Hepatocyte (in vitro differentiated cells): ENCODE data around the gene TMEM143. TPM values are rescaled to one million over a fixed set of nuclear protein-coding genes. Genes with fewer than 3 reads are reported as not detected.
A peak's percentile ranks its signal among the peaks of the same experiment; 100 is the strongest.
"Not testable (repeated sequence)": the region's sequence is repeated elsewhere in the genome, so short reads cannot be mapped to it uniquely, and the experiment has no call there.

Experiments
- DNase-seq: peaks from one replicate; pipeline ENCODE4 v3.0.0-alpha.2; 2016; ENCODE audit warnings: low spot score
- H2AFZ ChIP-seq: fragments of 200-600 bp; sonication (generic); 2 replicates; pipeline ENCODE4 v1.6.0; 2016; ENCODE audit warnings: antibody characterized with exemption, mild to moderate bottlenecking
- H3K27ac ChIP-seq: fragments of 200-600 bp; sonication (generic); 2 replicates; pipeline ENCODE4 v1.5.1; 2016; ENCODE audit warnings: mild to moderate bottlenecking
- H3K27me3 ChIP-seq: fragments of 200-600 bp; sonication (generic); 2 replicates; pipeline ENCODE4 v1.6.1; 2016
- H3K36me3 ChIP-seq: fragments of 200-600 bp; sonication (generic); replicated peaks from 2 replicates; pipeline ENCODE4 v1.5.1; 2016; ENCODE audit warnings: low read depth; ENCODE audit not compliant: insufficient read depth
- H3K4me1 ChIP-seq: fragments of 200-600 bp; sonication (generic); 2 replicates; pipeline ENCODE4 v1.5.1; 2016; ENCODE audit warnings: mild to moderate bottlenecking, moderate library complexity; ENCODE audit not compliant: insufficient read depth
- H3K4me2 ChIP-seq: fragments of 200-600 bp; sonication (generic); 2 replicates; pipeline ENCODE4 v1.6.0; 2016
- H3K4me3 ChIP-seq: fragments of 200-600 bp; sonication (generic); 2 replicates; pipeline ENCODE4 v1.5.1; 2016; ENCODE audit warnings: mild to moderate bottlenecking
- H3K79me2 ChIP-seq: fragments of 200-600 bp; sonication (generic); 2 replicates; pipeline ENCODE4 v1.6.0; 2017; ENCODE audit warnings: mild to moderate bottlenecking
- H3K9me2 ChIP-seq: fragments of 200-600 bp; sonication (generic); replicated peaks from 2 replicates; pipeline ENCODE4 v1.6.0; 2017; ENCODE audit warnings: mild to moderate bottlenecking; ENCODE audit not compliant: insufficient read depth
- H3K9me3 ChIP-seq: fragments of 200-600 bp; sonication (generic); 2 replicates; pipeline ENCODE4 v1.5.1; 2016; ENCODE audit warnings: low read depth, mild to moderate bottlenecking
- H4K20me1 ChIP-seq: fragments of 200-600 bp; sonication (generic); 2 replicates; pipeline ENCODE4 v1.6.0; 2016; ENCODE audit warnings: mild to moderate bottlenecking; ENCODE audit not compliant: insufficient read depth, poor library complexity, severe bottlenecking
- EZH2 ChIP-seq: fragments of 200-600 bp; sonication (generic); IDR thresholded peaks from 2 replicates; pipeline ENCODE4 v1.6.1; 2016; ENCODE audit warnings: antibody characterized with exemption, mild to moderate bottlenecking, borderline replicate concordance
- EZH2phosphoT487 ChIP-seq: fragments of 200-600 bp; sonication (generic); IDR thresholded peaks from one replicate; pipeline ENCODE4 v1.6.1; 2018; ENCODE audit warnings: antibody characterized with exemption, mild to moderate bottlenecking, low read depth, moderate library complexity; ENCODE audit not compliant: unreplicated experiment, severe bottlenecking
- WGBS: methylation state at CpG from one replicate; pipeline ENCODE4 v1.1.6; 2016; ENCODE audit warnings: low lambda C conversion rate; ENCODE audit errors: missing lambda C conversion rate; 5-methylcytosine and 5-hydroxymethylcytosine counted together
- polyA plus RNA-seq: library from polyadenylated mRNA; unstranded; fragments of >200 nt; fragmentation: Nextera tagmentation; extraction: Ambion mirVana; gene quantifications from 2 replicates; pipeline ENCODE4 v1.2.1, GENCODE V29; 2016
- total RNA-seq: library from RNA; depleted of rRNA; stranded (reverse); fragments of >200 nt; gene quantifications from 2 replicates; pipeline ENCODE4 v1.2.3, GENCODE V29; 2014
- TF ChIP-seq, protein P1 (sequence below): fragments of 200-600 bp; sonication (generic); IDR thresholded peaks from 2 replicates; pipeline ENCODE4 v1.5.1; 2016; ENCODE audit warnings: antibody characterized with exemption, mild to moderate bottlenecking; ENCODE audit not compliant: poor library complexity

Gene TMEM143
- total and polyA plus RNA-seq, 2 experiments from 2014 or later: 5.9 to 11.2 TPM

GRCh38 chr19:48378194-48378570 lies 14.4 kb upstream of the TMEM143 start:
- no peaks in the 10 kb centered on the region for H3K9me3 ChIP-seq
- H4K20me1 ChIP-seq: no peaks in the 10 kb centered on the region
- H3K4me2 ChIP-seq: no peak overlapping the region
- no peaks in the 10 kb centered on the region for H3K79me2 ChIP-seq
- 93% methylated on average over 10 of the region's 10 CpGs for WGBS
- no peak overlapping the region for H3K27ac ChIP-seq
- H3K9me2 ChIP-seq: no peaks in the 10 kb centered on the region
- H3K36me3 ChIP-seq: no peaks in the 10 kb centered on the region
- no peaks in the 10 kb centered on the region for H3K27me3 ChIP-seq
- H3K4me1 ChIP-seq: no peaks in the 10 kb centered on the region
- TF ChIP-seq EZH2phosphoT487 (no peak), EZH2 (no peak)
- TF ChIP-seq, protein P1, sequence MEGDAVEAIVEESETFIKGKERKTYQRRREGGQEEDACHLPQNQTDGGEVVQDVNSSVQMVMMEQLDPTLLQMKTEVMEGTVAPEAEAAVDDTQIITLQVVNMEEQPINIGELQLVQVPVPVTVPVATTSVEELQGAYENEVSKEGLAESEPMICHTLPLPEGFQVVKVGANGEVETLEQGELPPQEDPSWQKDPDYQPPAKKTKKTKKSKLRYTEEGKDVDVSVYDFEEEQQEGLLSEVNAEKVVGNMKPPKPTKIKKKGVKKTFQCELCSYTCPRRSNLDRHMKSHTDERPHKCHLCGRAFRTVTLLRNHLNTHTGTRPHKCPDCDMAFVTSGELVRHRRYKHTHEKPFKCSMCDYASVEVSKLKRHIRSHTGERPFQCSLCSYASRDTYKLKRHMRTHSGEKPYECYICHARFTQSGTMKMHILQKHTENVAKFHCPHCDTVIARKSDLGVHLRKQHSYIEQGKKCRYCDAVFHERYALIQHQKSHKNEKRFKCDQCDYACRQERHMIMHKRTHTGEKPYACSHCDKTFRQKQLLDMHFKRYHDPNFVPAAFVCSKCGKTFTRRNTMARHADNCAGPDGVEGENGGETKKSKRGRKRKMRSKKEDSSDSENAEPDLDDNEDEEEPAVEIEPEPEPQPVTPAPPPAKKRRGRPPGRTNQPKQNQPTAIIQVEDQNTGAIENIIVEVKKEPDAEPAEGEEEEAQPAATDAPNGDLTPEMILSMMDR: no peak
- no peak overlapping the region for H2AFZ ChIP-seq
- no peak for DNase-seq
- H3K4me3 ChIP-seq: no peak overlapping the region

GRCh38 chr19:48373567-48373966 lies 9.8 kb upstream of the TMEM143 start:
- H3K27ac ChIP-seq: no peak overlapping the region
- H3K79me2 ChIP-seq: no peaks in the 10 kb centered on the region

GRCh38 chr19:48372904-48373303 lies 9.2 kb upstream of the TMEM143 start:
- no peak for DNase-seq
- no peaks in the 10 kb centered on the region for H3K27me3 ChIP-seq

More at GRCh38 chr19:48373567-48373966, 9.8 kb upstream of the TMEM143 start:
- no peak overlapping the region for H3K4me3 ChIP-seq
- no peak for DNase-seq
- no peaks in the 10 kb centered on the region for H3K9me3 ChIP-seq
- WGBS: 92% methylated on average over 10 of the region's 11 CpGs
- no peaks in the 10 kb centered on the region for H3K27me3 ChIP-seq
- peaks cover 10% of the 10 kb centered on the region for H3K4me1 ChIP-seq
- no peaks in the 10 kb centered on the region for H3K9me2 ChIP-seq
- H3K4me2 ChIP-seq: no peak overlapping the region
- no peak overlapping the region for H2AFZ ChIP-seq
- TF ChIP-seq, protein P1: no peak
- TF ChIP-seq EZH2 (no peak), EZH2phosphoT487 (no peak)
- no peaks in the 10 kb centered on the region for H4K20me1 ChIP-seq
- H3K36me3 ChIP-seq: no peaks in the 10 kb centered on the region

DNA sequence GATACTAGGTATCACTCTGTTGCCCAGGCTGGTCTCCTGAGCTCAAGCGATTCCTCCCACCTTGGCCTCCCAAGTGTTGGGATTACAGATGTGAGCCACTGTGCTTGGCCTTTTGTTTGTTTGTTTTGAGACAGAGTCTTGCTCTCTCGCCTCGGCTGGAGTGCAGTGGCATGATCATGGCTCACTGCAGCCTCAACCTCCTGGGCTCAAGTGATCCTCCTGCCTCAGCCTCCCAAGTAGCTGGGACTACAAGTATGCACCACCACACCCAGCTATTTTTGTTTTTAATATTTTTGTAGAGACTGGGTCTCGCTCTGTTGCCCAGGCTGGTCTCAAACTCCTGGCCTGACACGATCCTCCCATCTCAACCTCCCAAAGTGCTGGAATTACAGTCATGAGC lies 8.0 kb upstream of the TMEM143 start:
- H3K9me3 ChIP-seq, H3K79me2 ChIP-seq, H3K4me1 ChIP-seq, H3K27me3 ChIP-seq, H3K9me2 ChIP-seq, H4K20me1 ChIP-seq, DNase-seq, H3K27ac ChIP-seq, H3K4me3 ChIP-seq, H2AFZ ChIP-seq, H3K4me2 ChIP-seq, H3K36me3 ChIP-seq: not testable (repeated sequence)
- WGBS: 93% methylated on average over 5 of the region's 5 CpGs

More at GRCh38 chr19:48372904-48373303, 9.2 kb upstream of the TMEM143 start:
- H3K79me2 ChIP-seq: no peaks in the 10 kb centered on the region
- H3K4me3 ChIP-seq: no peak overlapping the region
- no peaks in the 10 kb centered on the region for H3K9me3 ChIP-seq
- no peaks in the 10 kb centered on the region for H3K9me2 ChIP-seq
- peak overlapping the region; percentile 20 for H3K27ac ChIP-seq
- H3K4me2 ChIP-seq: no peak overlapping the region
- H3K36me3 ChIP-seq: no peaks in the 10 kb centered on the region
- no peak overlapping the region for H2AFZ ChIP-seq
- TF ChIP-seq EZH2 (no peak), EZH2phosphoT487 (no peak)
- TF ChIP-seq, protein P1: no peak
- no peaks in the 10 kb centered on the region for H4K20me1 ChIP-seq
- WGBS: 67% methylated on average over 4 of the region's 4 CpGs
- H3K4me1 ChIP-seq: peaks cover 10% of the 10 kb centered on the region
